22Rv1 (cell line): ENCODE results near the gene CCR7.

Experiments used
- ZFX ChIP-seq: fragments of 450-650 bp; IDR thresholded peaks from 2 replicates; pipeline ENCODE4 v1.6.1; 2017; ENCODE audit warnings: antibody characterized with exemption, borderline replicate concordance
- TF ChIP-seq, protein P1 (sequence below): fragments of 450-650 bp; IDR thresholded peaks from 2 replicates; pipeline ENCODE4 v1.5.1; 2017; ENCODE audit warnings: mild to moderate bottlenecking

DNA sequence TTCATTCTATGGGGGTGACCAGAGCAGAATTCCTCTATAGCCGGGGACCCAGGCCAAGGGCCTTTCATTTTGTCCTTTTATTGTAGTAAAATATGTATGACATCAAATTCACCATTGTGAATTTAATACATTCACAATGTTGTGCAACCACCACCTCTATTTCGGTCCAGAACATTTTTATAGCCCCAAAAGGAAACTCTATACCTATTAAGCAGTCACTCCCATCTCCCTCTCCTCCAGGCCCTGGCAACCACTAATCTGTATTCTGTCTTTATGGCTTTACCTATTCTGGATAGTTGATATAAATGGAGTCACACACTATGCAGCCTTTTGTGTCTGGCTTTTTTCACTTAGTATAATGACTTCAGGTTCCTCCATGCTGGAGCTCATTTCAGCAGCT, 54.1 kb downstream of the CCR7 start:
- TF ChIP-seq, protein P1, sequence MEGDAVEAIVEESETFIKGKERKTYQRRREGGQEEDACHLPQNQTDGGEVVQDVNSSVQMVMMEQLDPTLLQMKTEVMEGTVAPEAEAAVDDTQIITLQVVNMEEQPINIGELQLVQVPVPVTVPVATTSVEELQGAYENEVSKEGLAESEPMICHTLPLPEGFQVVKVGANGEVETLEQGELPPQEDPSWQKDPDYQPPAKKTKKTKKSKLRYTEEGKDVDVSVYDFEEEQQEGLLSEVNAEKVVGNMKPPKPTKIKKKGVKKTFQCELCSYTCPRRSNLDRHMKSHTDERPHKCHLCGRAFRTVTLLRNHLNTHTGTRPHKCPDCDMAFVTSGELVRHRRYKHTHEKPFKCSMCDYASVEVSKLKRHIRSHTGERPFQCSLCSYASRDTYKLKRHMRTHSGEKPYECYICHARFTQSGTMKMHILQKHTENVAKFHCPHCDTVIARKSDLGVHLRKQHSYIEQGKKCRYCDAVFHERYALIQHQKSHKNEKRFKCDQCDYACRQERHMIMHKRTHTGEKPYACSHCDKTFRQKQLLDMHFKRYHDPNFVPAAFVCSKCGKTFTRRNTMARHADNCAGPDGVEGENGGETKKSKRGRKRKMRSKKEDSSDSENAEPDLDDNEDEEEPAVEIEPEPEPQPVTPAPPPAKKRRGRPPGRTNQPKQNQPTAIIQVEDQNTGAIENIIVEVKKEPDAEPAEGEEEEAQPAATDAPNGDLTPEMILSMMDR, result no peak
- no peak for TF ChIP-seq ZFX
